Pancreas (tissue), 10 donors: Measurements from ENCODE around the gene TMEM176A. TPM values are rescaled to one million over a fixed set of nuclear protein-coding genes. Genes with fewer than 3 reads are reported as not detected.
"Not testable (repeated sequence)": the region's sequence is repeated elsewhere in the genome, so short reads cannot be mapped to it uniquely, and the experiment has no call there.

Experiments
- ATAC-seq, 4 donors: fragments of 200-7000 bp; cut with Tn5 transposase; one replicate each; pipeline versions ENCODE4 v1.8.0 to v1.9.1; 2020; ENCODE audit warnings: mild to moderate bottlenecking in 4 of 4, moderate library complexity in 4 of 4
- DNase-seq, 6 donors: peaks; one replicate each; pipeline ENCODE4 v3.0.0-alpha.2; 2020
- FAIRE-seq: peaks from 2 replicates; lab custom pipeline; 2012; peaks lifted over from hg19 to GRCh38; lab: Jason Lieb, UNC
- H3K27ac ChIP-seq, 4 donors: fragments of 200-600 bp; sonication (generic); 1 replicate in 3 of 4; 2 replicates in 1 of 4; pipeline versions ENCODE4 v1.5.0 to v1.8.0; 2020
- H3K27me3 ChIP-seq, 4 donors: fragments of 200-600 bp; one replicate each; pipeline ENCODE4 v1.8.0; 2021
- H3K36me3 ChIP-seq, 3 donors: fragments of 200-600 bp; sonication (generic) in 1 of 3; one replicate each; pipeline versions ENCODE4 v1.5.0 to v1.8.0; 2020 to 2021
- H3K4me1 ChIP-seq, 3 donors: fragments of 200-600 bp; one replicate each; pipeline ENCODE4 v1.8.0; 2021
- H3K4me3 ChIP-seq, 4 donors: fragments of 200-600 bp; sonication (generic) in 2 of 4; one replicate each; pipeline versions ENCODE4 v1.5.0 to v1.8.0; 2020 to 2021
- H3K9me3 ChIP-seq, 4 donors: fragments of 200-600 bp; one replicate each; pipeline ENCODE4 v1.8.0; 2021
- CTCF ChIP-seq, 4 donors: fragments of 200-600 bp; sonication (generic) in 3 of 4; IDR thresholded peaks; one replicate each; pipeline versions ENCODE4 v1.5.0 to v1.8.0; 2021; ENCODE audit warnings: antibody characterized with exemption in 4 of 4
- WGBS, 2 donors: extraction: QIAGEN DNeasy Blood & Tissue Kit; methylation state at CpG; one replicate each; pipeline ENCODE4 v1.1.7; 2013; 5-methylcytosine and 5-hydroxymethylcytosine counted together
- intact Hi-C, 3 donors: fragments of 100-400 bp; cut with DNase I; formaldehyde crosslinking; loops; one replicate each; pipeline versions ENCODE4 v1.11.1 to v1.14.2; 2022
- polyA plus RNA-seq, 2 donors: library from polyadenylated mRNA; stranded (reverse); fragments of 200-250 nt; gene quantifications; one replicate each; pipeline ENCODE4 v1.2.3, GENCODE V29; 2013
- total RNA-seq, 6 donors: library from RNA; stranded (reverse); fragmentation: NEBNext Ultra II Directional in 4 of 6; extraction: Animal tissue kit (Norgen Biotek cat#: 25700) in 4 of 6; gene quantifications; one replicate each; pipeline versions ENCODE4 v1.2.1 to v1.2.4, GENCODE V29; 2021 to 2023
- donor health status: healthy with polysubstance abuse.
- donor health status: DM: no; HTN: no; CAD: no; lungs with moderate emphysema.
- donor health status: DM: no; HTN: no; CAD: no.
- donor health status: control.
- donor health status: control.
- donor health status: Bipolar disorder and iron deficiency.
- donor health status: DM: yes; HTN: yes; CAD: no.
- donor health status: DM: no; HTN: no; CAD: no.
- donor health status: DM: no; HTN: no; CAD: no.
- donor health status: DM: yes; HTN: yes; CAD: no.

TMEM176A gene
- total and polyA plus RNA-seq, 8 donors, result 13.8 to 66.9 (median 18.5) TPM

- Histone ChIP-seq H3K27ac (no peak overlapping the region), H3K4me1 (peaks cover 0 to 3% (median 0%) of the 10 kb centered on the region in 3 donors), H3K27me3 (no peaks in the 10 kb centered on the region), H3K9me3 (peaks cover 0 to 2% (median 0%) of the 10 kb centered on the region in 4 donors), H3K4me3 (no peak overlapping the region), H3K36me3 (no peaks in the 10 kb centered on the region)
- intact Hi-C loops, result no loop called here
- no peak for FAIRE-seq
- TF ChIP-seq CTCF (IDR thresholded peaks at IDR 0.05), result no peak
- no peak for ATAC-seq
- 83 to 88% methylated on average over 5 of the region's 5 CpGs for WGBS, 2 donors
- no peak for DNase-seq
Measured at GRCh38 chr7:150804802-150805201, 4.2 kb downstream of the TMEM176A start.

GRCh38 chr7:150805864-150806263, 5.3 kb downstream of the TMEM176A start:
- H3K4me1 ChIP-seq, result no peaks in the 10 kb centered on the region
- H3K27me3 ChIP-seq, result no peaks in the 10 kb centered on the region
- H3K4me3 ChIP-seq, result no peak overlapping the region
- DNase-seq, result no peak
- no peak for TF ChIP-seq CTCF (IDR thresholded peaks at IDR 0.05)
- no peak for ATAC-seq
- no peak for FAIRE-seq
- no peak overlapping the region for H3K27ac ChIP-seq
- no peaks in the 10 kb centered on the region for H3K36me3 ChIP-seq
- intact Hi-C loops, result no loop called here
- H3K9me3 ChIP-seq, result peaks cover 0 to 2% (median 0%) of the 10 kb centered on the region in 4 donors

GRCh38 chr7:150806454-150806853, 5.9 kb downstream of the TMEM176A start:
- 97 to 99% methylated on average over 3 of the region's 3 CpGs for WGBS, 2 donors
- Histone ChIP-seq H3K4me1 (no peaks in the 10 kb centered on the region), H3K36me3 (no peaks in the 10 kb centered on the region), H3K27me3 (no peaks in the 10 kb centered on the region), H3K9me3 (peaks cover 0 to 2% (median 0%) of the 10 kb centered on the region in 4 donors), H3K4me3 (no peak overlapping the region), H3K27ac (no peak overlapping the region)
- TF ChIP-seq CTCF (IDR thresholded peaks at IDR 0.05), result no peak
- intact Hi-C loops, result no loop called here
- ATAC-seq (no peak), DNase-seq (no peak), FAIRE-seq (no peak)

- no peak for TF ChIP-seq CTCF (IDR thresholded peaks at IDR 0.05)
- no peaks in the 10 kb centered on the region for H3K4me1 ChIP-seq
- peaks cover 0 to 2% (median 0%) of the 10 kb centered on the region in 4 donors for H3K9me3 ChIP-seq
- no peaks in the 10 kb centered on the region for H3K36me3 ChIP-seq
- no peak for FAIRE-seq
- DNase-seq, result no peak
- intact Hi-C loops, result no loop called here
- H3K27ac ChIP-seq, result no peak overlapping the region
- 61 to 79% methylated on average over 2 of the region's 2 CpGs for WGBS, 2 donors
- no peak overlapping the region for H3K4me3 ChIP-seq
- H3K27me3 ChIP-seq, result no peaks in the 10 kb centered on the region
- no peak for ATAC-seq
Measured at GRCh38 chr7:150806863-150807262, 6.3 kb downstream of the TMEM176A start.

GRCh38 chr7:150807616-150808438, 7.3 kb downstream of the TMEM176A start:
- intact Hi-C loops, H3K27me3 ChIP-seq, FAIRE-seq, H3K9me3 ChIP-seq, ATAC-seq, H3K36me3 ChIP-seq, H3K4me1 ChIP-seq, H3K27ac ChIP-seq, H3K4me3 ChIP-seq: not testable (repeated sequence)
- 36 to 41% methylated on average over 13 of the region's 13 CpGs for WGBS, 2 donors
- DNase-seq, result peak in 2 of 6 donors; percentile 34 to 42
